OCI-LY1 (cell line): ENCODE measurements around the gene CCDC142.

ENCODE experiments used
- EZH2 ChIP-seq: fragments of 200-600 bp; sonication (generic), shearing (Covaris generic); IDR thresholded peaks from 2 replicates; pipeline ENCODE4 v1.8.0; 2017; ENCODE audit warnings: borderline replicate concordance, mixed run types, mild to moderate bottlenecking, antibody characterized with exemption, low read length, moderate library complexity, mixed read lengths
- TF ChIP-seq, protein P1 (sequence below): fragments of 200-600 bp; sonication (generic), shearing (Covaris generic); IDR thresholded peaks from 2 replicates; pipeline ENCODE4 v1.5.1; 2017; ENCODE audit warnings: mild to moderate bottlenecking, antibody characterized with exemption, low read length, moderate library complexity, mixed read lengths

- TF ChIP-seq, protein P1, sequence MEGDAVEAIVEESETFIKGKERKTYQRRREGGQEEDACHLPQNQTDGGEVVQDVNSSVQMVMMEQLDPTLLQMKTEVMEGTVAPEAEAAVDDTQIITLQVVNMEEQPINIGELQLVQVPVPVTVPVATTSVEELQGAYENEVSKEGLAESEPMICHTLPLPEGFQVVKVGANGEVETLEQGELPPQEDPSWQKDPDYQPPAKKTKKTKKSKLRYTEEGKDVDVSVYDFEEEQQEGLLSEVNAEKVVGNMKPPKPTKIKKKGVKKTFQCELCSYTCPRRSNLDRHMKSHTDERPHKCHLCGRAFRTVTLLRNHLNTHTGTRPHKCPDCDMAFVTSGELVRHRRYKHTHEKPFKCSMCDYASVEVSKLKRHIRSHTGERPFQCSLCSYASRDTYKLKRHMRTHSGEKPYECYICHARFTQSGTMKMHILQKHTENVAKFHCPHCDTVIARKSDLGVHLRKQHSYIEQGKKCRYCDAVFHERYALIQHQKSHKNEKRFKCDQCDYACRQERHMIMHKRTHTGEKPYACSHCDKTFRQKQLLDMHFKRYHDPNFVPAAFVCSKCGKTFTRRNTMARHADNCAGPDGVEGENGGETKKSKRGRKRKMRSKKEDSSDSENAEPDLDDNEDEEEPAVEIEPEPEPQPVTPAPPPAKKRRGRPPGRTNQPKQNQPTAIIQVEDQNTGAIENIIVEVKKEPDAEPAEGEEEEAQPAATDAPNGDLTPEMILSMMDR, result no peak
- no peak for TF ChIP-seq EZH2
These were observed 20.6 kb downstream of the CCDC142 start for GRCh38 chr2:74462054-74462785.
